Activated CD4-positive, CD25-positive, alpha-beta regulatory T cell (primary cell): ENCODE data around the gene NSMCE1.
"Not testable (repeated sequence)": the region's sequence is repeated elsewhere in the genome, so short reads cannot be mapped to it uniquely, and the experiment has no call there.

Source experiments
- DNase-seq, 4 experiments: peaks; one replicate each; lab custom pipeline; 2025; lab: John Stamatoyannopoulos, UW

The NSMCE1 gene

DNA sequence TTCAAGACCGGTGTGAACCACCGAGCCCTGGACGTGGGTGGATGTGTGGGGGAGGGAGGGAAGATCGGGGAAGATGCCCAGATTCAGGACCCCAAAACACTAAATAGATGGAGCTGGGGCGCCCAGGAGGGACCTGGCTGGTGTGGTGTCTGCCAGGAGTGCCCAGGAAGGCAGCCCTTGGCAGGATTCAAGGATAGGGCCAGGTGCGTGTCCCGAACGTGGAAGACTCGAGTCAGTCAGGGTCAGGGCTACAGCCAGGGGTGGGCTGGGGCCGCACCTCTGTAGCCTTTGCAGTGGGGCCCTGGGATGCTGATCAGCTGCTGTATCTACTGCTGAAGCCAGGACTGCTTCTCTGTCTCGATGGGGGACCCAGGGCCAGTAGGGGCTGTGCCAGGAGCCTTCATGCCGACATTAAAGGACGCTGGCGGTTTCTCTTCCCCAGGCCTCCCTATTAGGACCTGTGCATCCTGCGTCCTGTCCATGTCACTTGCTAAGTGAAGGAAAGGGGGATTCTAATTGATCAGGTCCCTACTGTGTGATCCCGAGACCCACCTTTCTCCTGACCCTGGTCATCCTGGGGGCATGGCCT lies 52.2 kb downstream of the NSMCE1 start:
- no peak for DNase-seq

GRCh38 chr16:27215660-27216059 lies 52.9 kb downstream of the NSMCE1 start:
- DNase-seq, result no peak

- DNase-seq, result no peak
Measured at GRCh38 chr16:27214084-27214961, 54.2 kb downstream of the NSMCE1 start.

GRCh38 chr16:27211026-27211425 lies 57.5 kb downstream of the NSMCE1 start:
- DNase-seq, result no peak

GRCh38 chr16:27210174-27210573 lies 58.4 kb downstream of the NSMCE1 start:
- no peak for DNase-seq

- DNase-seq, result no peak
Measured at GRCh38 chr16:27209591-27209990, 59.0 kb downstream of the NSMCE1 start.

DNA sequence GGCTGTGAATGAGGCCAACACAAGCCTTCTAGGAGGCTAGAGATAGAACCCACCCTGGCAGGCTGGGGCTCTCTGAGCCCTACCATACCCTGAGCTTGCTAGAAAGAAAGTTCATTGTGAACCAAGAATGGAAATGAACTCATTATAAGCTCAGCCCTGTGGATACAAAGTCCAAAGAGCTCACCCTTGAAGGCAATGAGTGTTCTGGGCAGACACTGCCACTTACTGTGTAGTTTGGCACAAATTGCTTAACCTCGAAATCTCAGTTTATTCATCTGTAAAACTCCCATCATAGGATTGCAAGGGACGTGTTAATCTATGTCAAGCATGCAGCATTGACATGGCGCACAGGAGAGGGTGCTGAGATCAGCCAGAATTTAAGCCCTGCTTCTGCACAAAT lies 59.8 kb downstream of the NSMCE1 start:
- DNase-seq, result no peak

GRCh38 chr16:27208081-27208680 lies 60.4 kb downstream of the NSMCE1 start:
- no peak for DNase-seq

- not testable (repeated sequence) for DNase-seq
Measured at GRCh38 chr16:27207121-27207520, 61.5 kb downstream of the NSMCE1 start.

DNA sequence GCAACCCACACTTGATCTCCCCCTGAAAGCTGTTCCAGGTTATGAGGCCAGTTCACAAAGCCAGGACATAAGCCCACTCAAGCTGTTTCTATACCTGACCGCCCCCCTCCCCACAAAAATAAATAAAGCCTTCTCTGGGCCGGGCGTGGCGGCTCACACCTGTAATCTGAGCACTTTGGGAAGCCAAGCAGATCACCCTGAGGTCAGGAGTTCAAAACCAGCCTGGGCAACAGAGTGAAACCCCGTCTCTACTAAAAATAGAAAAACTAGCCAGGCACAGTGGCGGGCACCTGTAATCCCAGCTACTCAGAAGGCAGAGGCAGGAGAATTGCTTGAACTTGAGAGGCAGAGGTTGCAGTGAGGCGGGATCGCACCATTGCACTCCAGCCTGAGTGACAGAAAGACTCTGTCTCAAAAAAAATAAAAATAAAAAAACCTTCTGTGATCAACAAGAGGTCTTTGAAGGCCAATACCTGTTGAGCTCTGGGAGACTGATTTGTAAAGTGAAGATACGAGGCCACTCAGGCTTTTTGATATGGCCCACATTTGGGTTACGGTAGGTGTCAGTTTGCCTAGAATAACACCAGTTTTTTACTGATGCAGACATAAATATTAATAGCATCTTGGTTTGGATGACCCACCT lies 63.0 kb downstream of the NSMCE1 start:
- DNase-seq, result no peak

DNA sequence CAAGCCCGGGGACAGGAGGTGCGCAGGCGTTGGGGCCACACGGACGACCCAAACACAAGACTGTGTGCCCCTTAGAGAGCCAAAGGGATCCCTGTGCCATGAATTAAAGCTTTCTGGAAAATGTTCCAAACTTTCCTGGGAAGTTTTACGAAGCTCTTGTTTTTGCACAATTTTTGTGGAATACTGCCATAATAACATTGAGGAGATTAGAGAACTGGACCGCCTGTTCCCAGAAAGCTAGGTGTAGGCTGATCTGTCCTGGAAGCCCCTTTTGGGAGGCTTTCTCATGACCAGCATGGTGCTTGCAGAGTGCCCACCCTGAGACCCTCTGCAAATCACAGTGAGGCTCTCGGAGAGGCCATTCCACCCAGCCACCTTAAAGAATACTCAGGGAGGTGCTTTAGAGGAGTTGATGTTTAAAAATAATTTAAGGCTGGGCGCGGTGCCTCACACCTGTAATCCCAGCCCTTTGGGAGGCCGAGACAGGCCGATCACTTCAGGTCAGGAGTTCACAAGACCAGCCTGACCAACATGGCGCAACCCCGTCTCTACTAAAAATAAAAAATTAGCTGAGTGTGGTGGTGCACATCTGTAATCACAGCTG lies 64.2 kb downstream of the NSMCE1 start:
- no peak for DNase-seq

- peak; percentile 99 for DNase-seq
Measured at GRCh38 chr16:27203507-27204311, 64.9 kb downstream of the NSMCE1 start, which contains the start of gene KDM8. KDM8 (plus strand) TSS chr16:27203526; CDS start chr16:27210124, 6,598 bp downstream.

DNA sequence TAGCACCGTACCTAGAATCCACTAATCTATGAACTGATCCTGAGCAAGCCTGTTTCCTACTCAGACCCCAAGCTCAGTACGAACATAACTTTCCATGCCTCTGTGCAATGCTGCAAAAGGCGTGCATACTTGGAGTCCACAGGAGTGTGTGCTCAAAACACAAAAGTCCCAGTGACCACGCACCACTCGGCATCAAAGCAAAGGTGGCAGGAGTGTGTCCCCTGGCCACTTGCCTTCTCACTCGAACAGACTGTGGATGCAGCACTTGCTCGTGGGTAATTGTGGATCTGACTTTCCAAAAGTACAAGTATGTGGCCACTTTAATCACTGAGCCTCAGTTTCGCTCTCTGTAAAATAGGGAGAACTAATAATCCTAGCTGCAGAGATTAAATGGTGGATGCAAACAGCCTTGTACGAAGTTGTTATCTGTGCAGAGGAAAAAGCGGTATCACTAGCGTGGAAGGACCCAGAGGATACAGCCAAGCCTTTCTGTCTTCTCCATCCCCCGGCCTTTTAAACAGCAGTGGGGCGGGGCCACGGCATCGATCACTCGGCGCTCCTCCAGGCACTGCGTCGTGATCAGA lies 65.6 kb downstream of the NSMCE1 start:
- peak; percentile 87 to 92 (median 90) for DNase-seq

DNA sequence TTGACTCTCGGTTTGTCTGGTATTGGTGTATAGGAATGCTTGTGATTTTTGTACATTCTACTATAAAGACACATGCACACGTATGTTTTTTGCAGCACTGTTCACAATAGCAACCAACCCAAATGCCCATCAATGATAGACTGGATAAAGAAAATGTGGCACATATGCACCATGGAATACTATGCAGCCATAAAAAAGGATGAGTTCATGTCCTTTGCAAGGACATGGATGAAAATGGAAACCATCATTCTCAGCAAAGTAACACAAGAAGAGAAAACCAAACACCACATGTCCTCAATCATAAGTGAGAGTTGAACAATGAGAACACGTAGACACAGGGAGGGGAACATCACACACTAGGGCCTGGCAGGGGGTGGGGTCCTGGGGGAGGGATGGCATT lies 67.7 kb downstream of the NSMCE1 start:
- DNase-seq, result not testable (repeated sequence)

DNA sequence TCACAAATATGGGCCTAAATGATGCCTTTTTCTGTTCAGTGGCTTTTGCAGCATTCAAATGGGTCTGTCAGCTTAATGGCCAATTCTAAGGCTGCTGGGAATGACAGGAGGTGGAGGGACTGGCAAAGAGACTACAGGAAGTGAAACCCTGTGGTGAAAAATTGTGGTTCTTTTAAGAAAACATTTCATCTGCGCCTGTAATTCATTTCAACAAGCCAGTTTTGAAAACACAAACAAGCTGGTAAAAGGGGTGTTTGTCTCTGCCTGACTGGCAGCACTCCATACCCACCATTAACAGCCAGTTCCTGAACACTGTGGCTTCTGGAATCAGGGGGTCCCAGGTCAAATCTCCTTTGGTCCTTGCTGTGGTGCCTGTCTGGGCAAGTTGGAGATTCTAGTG lies 68.8 kb downstream of the NSMCE1 start:
- DNase-seq, result no peak

- no peak for DNase-seq
Measured at GRCh38 chr16:27199235-27199586, 69.4 kb downstream of the NSMCE1 start.

GRCh38 chr16:27198451-27199234 lies 69.9 kb downstream of the NSMCE1 start:
- no peak for DNase-seq

GRCh38 chr16:27197004-27197403 lies 71.6 kb downstream of the NSMCE1 start:
- no peak for DNase-seq

DNA sequence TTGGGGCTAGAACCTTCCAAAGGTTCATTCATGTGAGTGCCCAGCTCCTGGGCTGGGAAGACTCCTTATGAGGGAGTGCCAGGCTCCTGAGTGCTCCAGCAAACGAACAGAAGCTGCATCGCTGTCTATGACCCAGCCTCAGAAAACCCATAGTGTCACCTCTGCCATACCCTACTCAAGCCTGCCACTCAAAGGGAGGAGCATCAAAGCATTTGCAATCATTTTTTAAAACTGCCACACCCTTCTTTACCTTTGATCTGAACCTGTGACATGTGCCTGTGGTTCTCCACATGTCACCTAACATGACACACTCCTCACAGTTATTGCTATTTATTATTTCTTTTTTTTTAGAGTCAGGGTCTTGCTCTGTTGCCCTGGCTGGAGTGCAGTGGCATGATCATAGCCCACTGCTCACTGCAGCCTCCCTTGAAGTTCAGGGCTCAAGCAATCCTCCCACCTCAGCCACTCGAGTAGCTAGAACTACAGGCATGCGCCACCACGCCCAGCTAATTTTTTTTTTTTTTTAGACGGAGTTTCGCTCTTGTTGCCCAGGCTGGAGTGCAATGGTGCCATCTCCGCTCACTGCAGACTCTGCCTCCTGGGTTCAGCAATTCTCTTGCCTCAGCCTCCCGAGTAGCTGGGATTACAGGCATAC lies 72.5 kb downstream of the NSMCE1 start:
- peak in 1 of 4 experiments; percentile 11 for DNase-seq
